NK-92 (cell line): ENCODE data around the gene PSMB10.
"Not testable (repeated sequence)": the region's sequence is repeated elsewhere in the genome, so short reads cannot be mapped to it uniquely, and the experiment has no call there.

Experiments
- DNase-seq: peaks from one replicate; lab custom pipeline; 2025; ENCODE audit not compliant: unreplicated experiment; lab: John Stamatoyannopoulos, UW

The PSMB10 gene

DNA sequence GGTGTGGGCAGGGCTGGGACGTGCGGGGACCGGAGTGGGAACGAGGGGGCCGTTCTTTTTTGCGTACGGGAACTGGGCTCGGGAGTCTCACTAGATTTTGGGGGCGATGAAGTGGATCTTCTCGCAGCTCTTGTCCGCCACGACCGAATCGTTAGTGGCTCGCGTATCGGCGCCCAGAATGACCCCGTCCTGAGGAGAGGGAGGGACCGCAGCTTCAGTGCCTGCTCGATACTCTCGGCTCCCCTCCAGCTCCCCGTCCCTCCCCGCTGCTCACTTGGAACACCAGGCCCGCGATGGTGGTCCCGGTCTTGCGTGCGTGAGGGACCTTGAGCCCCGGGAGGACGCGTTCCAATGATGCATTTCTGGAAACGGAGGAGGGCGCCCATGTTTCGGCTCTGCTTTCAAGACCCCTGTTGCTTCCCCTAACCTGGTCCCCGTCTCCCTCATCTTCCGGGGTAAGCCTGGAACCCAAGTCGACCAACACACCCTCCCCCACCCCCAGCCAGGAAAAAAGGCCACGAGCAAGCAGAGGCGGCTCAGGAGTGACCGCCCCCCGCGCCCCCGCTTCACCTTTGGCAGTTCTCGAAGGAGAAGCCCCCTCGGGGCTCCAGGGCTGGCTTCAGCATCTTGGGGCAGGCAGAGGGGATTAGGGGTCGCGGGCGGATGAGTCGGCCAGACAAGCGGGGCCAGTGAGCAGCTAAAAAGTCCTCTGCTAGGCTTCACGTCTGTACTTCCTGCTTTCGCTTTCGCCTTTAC, at the start of gene PSMB10:
Gene PSMB10, minus strand, starts transcription at position 727 of the 756 bp plus-strand sequence. Its CDS starts 101 bp downstream, at position 626.
- DNase-seq, result peak; percentile 11

GRCh38 chr16:67982011-67982696, 45.5 kb upstream of the PSMB10 start:
- DNase-seq, result no peak

GRCh38 chr16:67979955-67980678, 43.5 kb upstream of the PSMB10 start, which contains the start of gene DPEP3:
TSS of gene DPEP3 (minus strand) at chr16:67980499. CDS start at chr16:67980380, 119 bp downstream.
- DNase-seq, result no peak

DNA sequence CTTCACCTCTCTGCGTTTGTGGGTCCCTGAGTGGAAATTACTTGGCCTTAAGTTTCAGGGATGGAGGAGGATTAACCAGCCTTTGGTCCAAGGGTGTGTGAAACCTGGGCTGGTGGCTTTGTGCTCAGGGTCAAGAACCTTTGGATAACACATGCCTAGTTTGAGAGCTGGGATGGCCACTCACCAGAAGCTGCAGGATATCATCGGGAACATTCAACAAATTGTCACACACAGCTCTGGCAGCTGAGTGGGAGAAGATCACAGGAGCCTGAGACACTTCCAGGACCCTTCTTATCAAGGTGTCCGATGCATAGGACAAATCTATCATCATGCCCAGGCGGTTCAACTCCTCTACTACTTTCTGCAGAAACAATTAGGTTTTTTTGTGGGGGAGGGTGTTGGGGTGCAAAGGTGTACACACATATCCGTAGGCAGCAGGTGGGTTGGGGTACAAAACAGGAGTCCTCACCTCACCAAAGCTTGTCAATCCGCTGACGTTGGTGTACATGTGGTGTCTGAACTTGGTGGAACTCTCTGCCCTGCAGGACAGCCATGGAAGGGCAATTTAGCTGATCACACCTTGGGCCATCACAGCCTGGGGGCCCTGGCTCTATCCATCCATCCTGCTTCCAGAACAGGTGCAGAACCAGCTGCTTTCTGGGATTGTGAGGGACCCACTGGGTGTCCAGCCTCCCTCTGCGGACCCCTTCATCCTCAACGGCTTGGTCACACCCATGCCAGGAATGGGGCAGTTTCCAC, 41.0 kb upstream of the PSMB10 start:
- DNase-seq, result no peak

GRCh38 chr16:67977005-67977404, 40.4 kb upstream of the PSMB10 start:
- DNase-seq, result no peak

DNA sequence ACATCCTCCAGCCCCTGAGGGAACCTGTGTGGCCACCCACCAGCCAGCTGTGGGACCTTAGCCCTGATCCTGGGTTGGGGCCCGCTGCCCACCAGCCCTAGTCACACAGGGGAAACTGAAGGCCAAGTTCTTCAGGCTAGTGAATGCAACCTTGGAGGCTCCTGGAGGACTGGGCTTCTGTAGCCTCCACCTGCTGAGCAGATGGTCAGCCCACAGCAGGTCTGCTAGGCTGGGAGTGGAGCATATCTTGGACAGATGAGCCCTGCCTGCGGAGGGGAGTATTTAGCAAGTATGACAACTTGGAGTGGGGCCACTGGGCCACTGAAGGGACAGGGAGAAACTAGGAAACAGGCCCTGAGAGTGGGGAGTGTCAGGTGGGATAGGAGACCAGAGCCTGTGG, 39.6 kb upstream of the PSMB10 start:
- DNase-seq, result no peak

DNA sequence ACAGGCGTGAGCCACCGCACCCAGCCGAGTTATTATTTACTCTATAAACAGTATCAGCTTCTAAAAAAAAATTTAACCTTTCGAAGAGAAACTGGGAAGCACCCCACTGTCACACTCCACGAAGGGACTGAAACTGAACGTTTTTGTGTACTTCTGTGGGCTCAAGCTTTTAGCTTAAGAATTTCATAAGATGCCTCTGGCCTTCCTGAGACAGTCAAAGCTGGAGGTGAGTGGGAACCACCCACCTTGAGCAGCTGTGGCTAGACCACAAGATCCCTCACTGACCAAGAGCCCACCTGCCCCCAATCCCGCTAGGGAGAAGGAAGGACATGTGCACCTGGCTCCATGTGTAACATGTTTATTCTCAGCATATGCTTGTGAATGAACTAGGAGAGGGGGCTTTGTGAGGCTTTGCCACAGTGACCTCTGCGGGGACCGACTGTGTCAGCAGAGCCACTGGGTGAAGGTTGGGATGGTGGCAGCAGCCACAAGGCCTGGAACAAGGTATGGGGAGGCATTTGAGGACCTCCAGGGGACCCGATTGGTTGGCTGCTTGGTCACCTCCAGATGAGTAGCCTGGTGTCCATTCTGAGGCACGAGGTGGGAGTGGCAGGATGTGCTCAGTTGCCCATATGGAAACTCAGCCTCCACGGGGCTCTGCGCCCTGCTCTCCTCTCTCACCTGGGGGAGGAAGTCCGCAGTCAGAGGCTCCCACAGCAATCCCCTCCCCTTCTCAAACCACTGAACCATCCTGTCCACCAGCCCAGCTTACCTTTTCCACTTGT, 38.9 kb upstream of the PSMB10 start:
- DNase-seq, result no peak

- not testable (repeated sequence) for DNase-seq
Measured at GRCh38 chr16:67972285-67972684, 35.6 kb upstream of the PSMB10 start.

- no peak for DNase-seq
Measured at GRCh38 chr16:67971111-67971510, 34.5 kb upstream of the PSMB10 start.

DNA sequence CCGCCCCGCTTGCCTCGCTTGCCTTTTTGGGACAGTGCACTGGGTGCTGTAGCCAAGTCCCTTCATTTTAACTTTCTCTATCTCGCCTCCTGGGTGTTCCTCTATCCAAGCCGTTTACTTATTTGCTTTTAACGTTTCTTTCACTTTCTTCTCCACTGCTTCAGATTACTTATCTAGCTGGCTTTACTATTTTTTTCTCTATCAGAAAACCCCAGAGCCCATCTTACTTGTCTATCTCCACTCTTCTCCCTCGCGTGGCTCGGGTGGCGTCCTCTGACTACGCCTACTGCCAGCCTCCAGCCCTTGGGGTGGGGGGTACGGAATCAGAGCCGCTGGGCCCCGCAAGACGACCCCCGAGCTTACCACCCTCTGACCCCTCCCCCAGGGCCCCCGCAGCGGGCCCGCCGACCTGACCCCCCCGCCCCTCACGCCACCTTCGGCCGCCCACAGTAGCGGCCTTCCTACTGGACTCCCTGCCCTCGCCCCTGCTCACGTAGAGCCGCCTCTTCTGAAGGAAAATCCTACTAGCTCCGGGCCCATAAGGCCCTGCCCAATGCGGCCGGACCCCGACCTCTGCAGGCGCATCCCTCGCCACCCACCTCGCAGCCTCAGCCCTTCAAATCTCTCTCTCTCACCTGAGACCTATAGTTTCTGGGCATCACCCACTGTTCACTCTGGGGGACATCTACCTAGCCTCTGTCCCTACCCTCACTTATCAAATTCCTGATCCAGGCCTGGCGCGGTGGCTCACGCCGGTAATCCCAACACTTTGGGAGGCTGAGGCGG, 32.8 kb upstream of the PSMB10 start:
- no peak for DNase-seq

DNA sequence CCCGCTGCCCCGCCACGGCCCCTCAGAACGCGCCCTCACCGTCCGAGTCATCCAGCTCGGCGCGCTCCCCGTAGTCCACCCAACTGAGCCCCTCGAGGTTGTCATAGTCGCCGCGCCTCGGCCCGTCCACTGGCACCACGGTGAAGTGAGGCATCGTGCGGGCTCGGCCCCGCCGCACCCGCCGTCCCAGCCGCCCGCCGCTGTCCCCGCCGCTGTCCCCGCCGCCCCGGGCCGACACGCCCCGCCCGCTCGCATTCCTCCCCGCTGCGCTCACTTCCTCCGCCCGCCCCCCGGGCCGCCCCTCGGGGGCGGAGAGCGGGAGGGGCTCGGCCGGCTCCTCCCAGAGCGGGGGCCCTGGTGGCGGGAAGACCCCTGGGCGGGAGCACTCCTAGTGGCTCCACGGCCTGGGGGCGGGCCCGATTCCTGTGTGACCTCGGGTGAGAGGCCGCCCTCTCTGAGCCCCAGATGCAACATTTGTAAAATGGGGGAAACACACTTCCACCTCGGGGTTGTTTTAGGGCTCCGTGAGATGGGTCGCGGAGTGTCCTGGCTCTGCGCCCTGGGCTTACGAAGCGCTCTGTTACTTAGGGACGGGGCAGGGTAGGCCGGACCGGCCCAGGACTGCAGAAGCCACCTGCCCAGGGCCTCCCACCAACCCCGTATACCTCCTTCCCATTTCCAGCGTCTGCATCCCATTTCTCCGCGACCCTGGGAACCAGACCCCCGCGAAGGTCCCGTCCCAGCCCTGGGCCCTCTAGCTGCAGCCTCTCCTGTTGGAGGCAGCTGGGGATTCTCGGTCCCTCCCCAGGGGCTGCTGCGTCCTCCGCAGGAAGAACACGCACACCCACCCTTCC, 32.0 kb upstream of the PSMB10 start, which contains the start of gene SLC12A4:
Gene SLC12A4, minus strand, starts transcription at position 238 of the 854 bp plus-strand sequence. Its CDS starts 84 bp downstream, at position 154.
- peak; percentile 25 for DNase-seq

- no peak for DNase-seq
Measured at GRCh38 chr16:67967958-67968399, 31.3 kb upstream of the PSMB10 start.

- DNase-seq, result no peak
Measured at GRCh38 chr16:67967183-67967957, 30.7 kb upstream of the PSMB10 start.

- DNase-seq, result no peak
Measured at GRCh38 chr16:67966549-67967182, 30.0 kb upstream of the PSMB10 start.

DNA sequence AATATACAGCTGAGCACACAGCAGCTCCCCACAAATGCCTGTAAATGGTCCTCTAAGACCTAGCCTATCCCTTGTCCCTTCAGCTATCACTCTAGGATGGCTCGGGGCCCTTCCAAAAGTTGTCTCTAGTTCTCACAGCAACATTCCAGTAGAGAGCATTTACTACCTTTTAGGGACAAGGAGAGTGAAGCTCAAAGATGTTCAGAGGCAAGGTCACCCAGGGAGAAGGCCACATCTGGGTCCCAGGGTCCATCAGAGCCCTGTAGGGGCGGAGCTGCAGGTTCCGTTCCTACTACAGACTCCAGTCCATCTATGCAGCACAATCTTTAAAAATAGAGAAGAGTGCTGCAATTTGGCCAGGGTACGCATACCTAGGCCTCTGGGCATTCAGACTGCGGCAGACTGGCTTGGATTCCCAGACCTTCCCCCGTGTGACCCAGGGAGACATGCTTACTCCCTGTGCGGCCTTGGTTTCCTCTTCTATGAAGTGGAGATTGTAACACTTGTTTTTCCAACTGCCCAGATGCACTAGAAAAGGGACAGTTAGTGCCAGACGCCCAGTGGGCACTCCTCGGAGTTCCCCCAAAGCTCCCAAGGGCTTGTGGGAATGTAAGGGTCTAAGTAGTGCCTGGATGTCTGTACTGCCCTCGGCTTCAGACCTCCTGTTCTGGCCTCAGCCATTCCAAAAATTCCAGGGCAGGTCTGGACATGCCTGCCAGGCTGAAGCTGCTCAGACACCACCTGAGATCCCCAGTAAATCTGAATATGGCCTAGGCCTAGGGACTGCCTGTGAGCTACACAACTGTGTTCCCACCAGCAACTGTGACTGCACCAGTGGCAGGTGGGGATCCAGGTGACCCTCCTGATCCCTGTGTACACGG, 29.3 kb upstream of the PSMB10 start:
- DNase-seq, result no peak
